ENCODE data around the gene SLC22A6. TPM values are rescaled to one million over a fixed set of nuclear protein-coding genes. Genes with fewer than 3 reads are reported as not detected.

SLC22A6 gene
- total RNA-seq, 1 donor from 2014 or later = not detected

- Histone ChIP-seq H3K4me3 (no peak overlapping the region), H3K4me1 (no peaks in the 10 kb centered on the region), H3K9me3 (no peaks in the 10 kb centered on the region), H3K27me3 (no peaks in the 10 kb centered on the region), H3K36me3 (no peaks in the 10 kb centered on the region), H3K27ac (no peak overlapping the region)
- no peak for DNase-seq (ENCODE audit: extremely low spot score in 2 of 2)
- intact Hi-C loops (cut with DNase I) = no loop called here
- TF ChIP-seq POLR2A (IDR thresholded peaks at IDR 0.05) (no peak), POLR2AphosphoS5 (IDR thresholded peaks at IDR 0.05; ENCODE audit: insufficient read depth in 1 of 2, low read depth in 1 of 2) (no peak), CTCF (IDR thresholded peaks at IDR 0.05) (no peak)
Measured at GRCh38 chr11:63007920-63008319, 23.2 kb upstream of the SLC22A6 start.

- intact Hi-C loops (cut with DNase I) = no loop called here
- H3K4me3 ChIP-seq = no peak overlapping the region
- TF ChIP-seq POLR2A (IDR thresholded peaks at IDR 0.05) (no peak), POLR2AphosphoS5 (IDR thresholded peaks at IDR 0.05; ENCODE audit: insufficient read depth in 1 of 2, low read depth in 1 of 2) (no peak), CTCF (IDR thresholded peaks at IDR 0.05) (no peak)
Measured at GRCh38 chr11:63001456-63001855, 16.7 kb upstream of the SLC22A6 start.

GRCh38 chr11:62999649-63000048 lies 14.9 kb upstream of the SLC22A6 start:
- TF ChIP-seq POLR2AphosphoS5 (IDR thresholded peaks at IDR 0.05; ENCODE audit: insufficient read depth in 1 of 2, low read depth in 1 of 2) (no peak), POLR2A (IDR thresholded peaks at IDR 0.05) (no peak), CTCF (IDR thresholded peaks at IDR 0.05) (no peak)
- no peak overlapping the region for H3K27ac ChIP-seq
- H3K4me1 ChIP-seq = peaks cover 4% of the 10 kb centered on the region
- intact Hi-C loops (cut with DNase I) = no loop called here
- DNase-seq (ENCODE audit: extremely low spot score in 2 of 2) = no peak
- no peaks in the 10 kb centered on the region for H3K9me3 ChIP-seq
- H3K27me3 ChIP-seq = no peaks in the 10 kb centered on the region
- H3K4me3 ChIP-seq = no peak overlapping the region
- no peaks in the 10 kb centered on the region for H3K36me3 ChIP-seq

More at GRCh38 chr11:63001456-63001855, 16.7 kb upstream of the SLC22A6 start:
- Histone ChIP-seq H3K9me3 (no peaks in the 10 kb centered on the region), H3K4me1 (peaks cover 4% of the 10 kb centered on the region), H3K27ac (no peak overlapping the region), H3K27me3 (no peaks in the 10 kb centered on the region), H3K36me3 (no peaks in the 10 kb centered on the region)
- no peak for DNase-seq (ENCODE audit: extremely low spot score in 2 of 2)

GRCh38 chr11:62999156-62999555 lies 14.4 kb upstream of the SLC22A6 start:
- peaks cover 4% of the 10 kb centered on the region for H3K4me1 ChIP-seq
- TF ChIP-seq POLR2A (IDR thresholded peaks at IDR 0.05) = no peak
- TF ChIP-seq CTCF (IDR thresholded peaks at IDR 0.05) = no peak
- TF ChIP-seq POLR2AphosphoS5 (IDR thresholded peaks at IDR 0.05; ENCODE audit: insufficient read depth in 1 of 2, low read depth in 1 of 2) = no peak
- no peaks in the 10 kb centered on the region for H3K9me3 ChIP-seq
- no peak overlapping the region for H3K4me3 ChIP-seq
- H3K27ac ChIP-seq = no peak overlapping the region
- no peaks in the 10 kb centered on the region for H3K27me3 ChIP-seq
- no peak for DNase-seq (ENCODE audit: extremely low spot score in 2 of 2)
- intact Hi-C loops (cut with DNase I) = no loop called here
- no peaks in the 10 kb centered on the region for H3K36me3 ChIP-seq

GRCh38 chr11:62996271-62996670 lies 11.5 kb upstream of the SLC22A6 start:
- Histone ChIP-seq H3K27me3 (no peaks in the 10 kb centered on the region), H3K27ac (no peak overlapping the region), H3K4me3 (no peak overlapping the region), H3K9me3 (no peaks in the 10 kb centered on the region), H3K4me1 (peaks cover 4% of the 10 kb centered on the region), H3K36me3 (no peaks in the 10 kb centered on the region)
- TF ChIP-seq CTCF (IDR thresholded peaks at IDR 0.05) = no peak
- no peak for TF ChIP-seq POLR2A (IDR thresholded peaks at IDR 0.05)
- no peak for TF ChIP-seq POLR2AphosphoS5 (IDR thresholded peaks at IDR 0.05; ENCODE audit: insufficient read depth in 1 of 2, low read depth in 1 of 2)
- DNase-seq (ENCODE audit: extremely low spot score in 2 of 2) = no peak
- intact Hi-C loops (cut with DNase I) = no loop called here
